HCT116 (cell line): ENCODE measurements around the gene C10orf53. TPM values are rescaled to one million over a fixed set of nuclear protein-coding genes. Genes with fewer than 3 reads are reported as not detected.

ENCODE experiments used
- ATAC-seq: fragments of 200-7000 bp; cut with Tn5 transposase; 2 replicates; pipeline ENCODE4 v1.9.1; 2020; ENCODE audit warnings: mild to moderate bottlenecking, moderate library complexity
- BruUV-seq: library from RNA; stranded (reverse); fragments of 400-500 nt; replicated peaks from 2 replicates; lab custom pipeline; 2021; lab: Mats Ljungman, UMichigan
- CTCF ChIA-PET: fragments of 300-600 bp; sonication (Branson Sonifier 250); formaldehyde crosslinking; loops from one replicate; lab custom pipeline; 2021; ENCODE audit warnings: antibody characterized with exemption; lab: Charles Lee
- POLR2A ChIA-PET: fragments of 300-600, 350-600 bp; sonication (Branson Sonifier 250); formaldehyde crosslinking; loops from one replicate; lab custom pipeline; 2021; ENCODE audit warnings: antibody characterized with exemption; lab: Charles Lee
- RAD21 ChIA-PET, 2 experiments: fragments of 300-600 bp; sonication (Branson Sonifier 250); formaldehyde crosslinking; loops; one replicate each; lab custom pipeline; 2023; ENCODE audit warnings: low total read pairs in 2 of 2; ENCODE audit not compliant: uncharacterized antibody in 2 of 2, unreplicated experiment in 2 of 2, low non-redundant PET in 1 of 2; lab: Charles Lee
- DNase-seq: peaks from one replicate; pipeline ENCODE4 v3.0.0-alpha.2; 2010; ENCODE audit warnings: low read depth, low spot score
- H2AFZ ChIP-seq: fragments of 200-600 bp; shearing (Covaris generic), sonication (generic); 2 replicates; pipeline ENCODE4 v1.6.1; 2017; ENCODE audit warnings: low read depth, mixed run types, mixed read lengths, antibody characterized with exemption, low read length; ENCODE audit not compliant: poor library complexity, severe bottlenecking
- H3K27ac ChIP-seq: 2 replicates; pipeline ENCODE4 v1.5.1; 2012; ENCODE audit warnings: low read depth, low read length
- H3K27me3 ChIP-seq: fragments of 200-600 bp; sonication (generic); 2 replicates; pipeline ENCODE4 v1.6.1; 2016; ENCODE audit warnings: mixed run types, low read length, mixed read lengths; ENCODE audit not compliant: insufficient read depth
- H3K36me3 ChIP-seq, 2 experiments: fragments of 200-500 bp in 1 of 2; fragments of 200-600 bp in 1 of 2; sonication (Bioruptor generic) in 1 of 2; sonication (generic) in 1 of 2; 2 replicates each; pipeline versions ENCODE4 v1.5.1 to v1.6.1; 2014 to 2016; ENCODE audit warnings: low read length in 2 of 2, inconsistent platforms in 1 of 2, mixed read lengths in 1 of 2, mixed run types in 1 of 2; ENCODE audit not compliant: insufficient read depth in 2 of 2, control insufficient read depth in 1 of 2
- H3K4me1 ChIP-seq, 2 experiments: fragments of 200-600 bp in 1 of 2; sonication (generic) in 1 of 2; 2 replicates each; pipeline versions ENCODE4 v1.5.1 to v1.6.1; 2012 to 2017; ENCODE audit warnings: low read length in 2 of 2, inconsistent platforms in 1 of 2, mild to moderate bottlenecking in 1 of 2, mixed read lengths in 1 of 2, mixed run types in 1 of 2, moderate library complexity in 1 of 2; ENCODE audit not compliant: insufficient read depth in 2 of 2, control insufficient read depth in 1 of 2
- H3K4me2 ChIP-seq: fragments of 200-600 bp; sonication (generic); 2 replicates; pipeline ENCODE4 v1.6.1; 2017; ENCODE audit warnings: mixed run types, low read length, mixed read lengths
- H3K4me3 ChIP-seq, 2 experiments: fragments of 200-600 bp in 1 of 2; sonication (generic) in 1 of 2; replicated peaks in 1 of 2; 2 replicates each; pipeline ENCODE4 v1.5.1; 2011 to 2016; ENCODE audit warnings: low read length in 2 of 2, control low read depth in 1 of 2, low read depth in 1 of 2, mild to moderate bottlenecking in 1 of 2, mixed read lengths in 1 of 2, mixed run types in 1 of 2
- H3K79me2 ChIP-seq: fragments of 200-600 bp; sonication (generic); 2 replicates; pipeline ENCODE4 v1.6.1; 2017; ENCODE audit warnings: mild to moderate bottlenecking, mixed run types, low read length, moderate library complexity, mixed read lengths; ENCODE audit not compliant: insufficient read depth
- H3K9ac ChIP-seq: fragments of 200-600 bp; sonication (generic); 2 replicates; pipeline ENCODE4 v1.6.1; 2016; ENCODE audit warnings: low read length, mixed read lengths
- H3K9me2 ChIP-seq: fragments of 200-600 bp; sonication (generic), shearing (Covaris generic); 2 replicates; pipeline ENCODE4 v1.6.1; 2017; ENCODE audit warnings: mixed run types, mild to moderate bottlenecking, moderate library complexity; ENCODE audit not compliant: insufficient read depth
- H3K9me3 ChIP-seq, 2 experiments: fragments of 200-500 bp in 1 of 2; fragments of 200-600 bp in 1 of 2; sonication (Bioruptor generic) in 1 of 2; sonication (generic) in 1 of 2; 2 replicates each; pipeline ENCODE4 v1.6.1; 2014 to 2017; ENCODE audit warnings: low read length in 2 of 2, mixed read lengths in 2 of 2, inconsistent platforms in 1 of 2, low read depth in 1 of 2, mild to moderate bottlenecking in 1 of 2, mixed run types in 1 of 2, moderate library complexity in 1 of 2; ENCODE audit not compliant: control insufficient read depth in 1 of 2, insufficient read depth in 1 of 2
- H4K20me1 ChIP-seq: fragments of 200-600 bp; sonication (generic), shearing (Covaris generic); 2 replicates; pipeline ENCODE4 v1.6.1; 2017; ENCODE audit warnings: mixed run types, mild to moderate bottlenecking, moderate library complexity; ENCODE audit not compliant: insufficient read depth
- CBX3 ChIP-seq: IDR thresholded peaks from 2 replicates; pipeline ENCODE4 v1.6.1; 2012; ENCODE audit warnings: low read depth
- ELF1 ChIP-seq: IDR thresholded peaks from 2 replicates; pipeline ENCODE4 v1.6.1; 2012; ENCODE audit warnings: low read depth, borderline replicate concordance
- EZH2phosphoT487 ChIP-seq: fragments of 200-600 bp; IDR thresholded peaks from 2 replicates; pipeline ENCODE4 v1.6.1; 2018; ENCODE audit warnings: antibody characterized with exemption, borderline replicate concordance
- SRF ChIP-seq: IDR thresholded peaks from 2 replicates; pipeline ENCODE4 v1.6.1; 2012; ENCODE audit warnings: low read depth
- TCF7L2 ChIP-seq: IDR thresholded peaks from 2 replicates; pipeline ENCODE4 v1.7.0; 2011; ENCODE audit warnings: borderline replicate concordance, inconsistent platforms; ENCODE audit not compliant: insufficient read depth, insufficient read length; ENCODE audit errors: extremely low read depth
- YY1 ChIP-seq: IDR thresholded peaks from 2 replicates; pipeline ENCODE4 v1.6.1; 2011; ENCODE audit warnings: low read length, low read depth, moderate library complexity, mild to moderate bottlenecking; ENCODE audit not compliant: insufficient replicate concordance; ENCODE audit errors: extremely low read depth
- ZFX ChIP-seq: fragments of 450-650 bp; IDR thresholded peaks from 2 replicates; pipeline ENCODE4 v1.6.1; 2017
- ZNF274 ChIP-seq: fragments of 200-500 bp; sonication (Bioruptor generic); IDR thresholded peaks from 2 replicates; pipeline ENCODE4 v1.6.1; 2014; ENCODE audit warnings: mild to moderate bottlenecking, low read depth, low read length, inconsistent platforms
- intact Hi-C: fragments of 100-400 bp; cut with micrococcal nuclease; formaldehyde crosslinking; loops from 2 replicates; pipeline ENCODE4 v1.10.0; 2022
- total RNA-seq: library from RNA; stranded (reverse); gene quantifications from one replicate; pipeline ENCODE4 v1.2.1, GENCODE V29; 2021; ENCODE audit not compliant: unreplicated experiment
- TF ChIP-seq, protein P1 (sequence below): IDR thresholded peaks from 2 replicates; pipeline ENCODE4 v1.6.1; 2011; ENCODE audit warnings: mild to moderate bottlenecking, low read length, moderate library complexity; ENCODE audit not compliant: insufficient replicate concordance; ENCODE audit errors: extremely low read depth
- TF ChIP-seq, protein P2 (sequence below): IDR thresholded peaks from 2 replicates; pipeline ENCODE4 v1.6.1; 2012; ENCODE audit warnings: low read depth

C10orf53 gene
- total RNA-seq, 1 experiment from 2014 or later, result not detected

DNA sequence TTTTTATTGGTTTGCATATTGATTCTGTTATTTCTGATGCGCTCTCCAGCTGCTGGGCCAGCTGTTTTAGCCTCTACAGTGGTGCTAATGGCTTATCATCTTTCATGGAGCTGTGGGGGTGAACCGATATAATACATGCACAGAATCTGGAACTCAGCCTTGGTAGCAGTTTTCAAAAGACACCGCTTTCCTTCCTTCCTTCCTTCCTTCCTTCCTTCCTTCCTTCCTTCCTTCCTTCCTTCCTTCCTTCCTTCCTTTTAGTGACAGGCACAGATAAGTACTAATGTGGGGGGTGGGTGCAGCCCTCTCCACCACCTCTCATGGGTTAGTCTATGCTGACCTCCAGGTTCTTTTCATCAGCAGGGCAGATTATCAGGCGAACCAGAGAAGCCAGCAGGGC, 31.9 kb upstream of the C10orf53 start:
- H3K9ac ChIP-seq, result no peak overlapping the region
- no peak overlapping the region for H2AFZ ChIP-seq
- H3K4me2 ChIP-seq, result no peak overlapping the region
- H3K4me3 ChIP-seq, result no peak overlapping the region
- ChIA-PET POLR2A (no interaction called here), CTCF (no interaction called here), RAD21 (no interaction called here)
- H3K27ac ChIP-seq, result no peak overlapping the region
- no peaks in the 10 kb centered on the region for H3K4me1 ChIP-seq
- BruUV-seq, result no TSS peak
- H3K79me2 ChIP-seq, result no peaks in the 10 kb centered on the region
- H3K9me2 ChIP-seq, result no peaks in the 10 kb centered on the region
- no peaks in the 10 kb centered on the region for H3K9me3 ChIP-seq
- TF ChIP-seq ZFX (no peak), SRF (no peak), YY1 (no peak), ELF1 (no peak), CBX3 (no peak), EZH2phosphoT487 (no peak), ZNF274 (no peak), TCF7L2 (no peak)
- TF ChIP-seq, protein P1, sequence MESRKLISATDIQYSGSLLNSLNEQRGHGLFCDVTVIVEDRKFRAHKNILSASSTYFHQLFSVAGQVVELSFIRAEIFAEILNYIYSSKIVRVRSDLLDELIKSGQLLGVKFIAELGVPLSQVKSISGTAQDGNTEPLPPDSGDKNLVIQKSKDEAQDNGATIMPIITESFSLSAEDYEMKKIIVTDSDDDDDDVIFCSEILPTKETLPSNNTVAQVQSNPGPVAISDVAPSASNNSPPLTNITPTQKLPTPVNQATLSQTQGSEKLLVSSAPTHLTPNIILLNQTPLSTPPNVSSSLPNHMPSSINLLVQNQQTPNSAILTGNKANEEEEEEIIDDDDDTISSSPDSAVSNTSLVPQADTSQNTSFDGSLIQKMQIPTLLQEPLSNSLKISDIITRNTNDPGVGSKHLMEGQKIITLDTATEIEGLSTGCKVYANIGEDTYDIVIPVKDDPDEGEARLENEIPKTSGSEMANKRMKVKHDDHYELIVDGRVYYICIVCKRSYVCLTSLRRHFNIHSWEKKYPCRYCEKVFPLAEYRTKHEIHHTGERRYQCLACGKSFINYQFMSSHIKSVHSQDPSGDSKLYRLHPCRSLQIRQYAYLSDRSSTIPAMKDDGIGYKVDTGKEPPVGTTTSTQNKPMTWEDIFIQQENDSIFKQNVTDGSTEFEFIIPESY, result no peak
- TF ChIP-seq, protein P2, sequence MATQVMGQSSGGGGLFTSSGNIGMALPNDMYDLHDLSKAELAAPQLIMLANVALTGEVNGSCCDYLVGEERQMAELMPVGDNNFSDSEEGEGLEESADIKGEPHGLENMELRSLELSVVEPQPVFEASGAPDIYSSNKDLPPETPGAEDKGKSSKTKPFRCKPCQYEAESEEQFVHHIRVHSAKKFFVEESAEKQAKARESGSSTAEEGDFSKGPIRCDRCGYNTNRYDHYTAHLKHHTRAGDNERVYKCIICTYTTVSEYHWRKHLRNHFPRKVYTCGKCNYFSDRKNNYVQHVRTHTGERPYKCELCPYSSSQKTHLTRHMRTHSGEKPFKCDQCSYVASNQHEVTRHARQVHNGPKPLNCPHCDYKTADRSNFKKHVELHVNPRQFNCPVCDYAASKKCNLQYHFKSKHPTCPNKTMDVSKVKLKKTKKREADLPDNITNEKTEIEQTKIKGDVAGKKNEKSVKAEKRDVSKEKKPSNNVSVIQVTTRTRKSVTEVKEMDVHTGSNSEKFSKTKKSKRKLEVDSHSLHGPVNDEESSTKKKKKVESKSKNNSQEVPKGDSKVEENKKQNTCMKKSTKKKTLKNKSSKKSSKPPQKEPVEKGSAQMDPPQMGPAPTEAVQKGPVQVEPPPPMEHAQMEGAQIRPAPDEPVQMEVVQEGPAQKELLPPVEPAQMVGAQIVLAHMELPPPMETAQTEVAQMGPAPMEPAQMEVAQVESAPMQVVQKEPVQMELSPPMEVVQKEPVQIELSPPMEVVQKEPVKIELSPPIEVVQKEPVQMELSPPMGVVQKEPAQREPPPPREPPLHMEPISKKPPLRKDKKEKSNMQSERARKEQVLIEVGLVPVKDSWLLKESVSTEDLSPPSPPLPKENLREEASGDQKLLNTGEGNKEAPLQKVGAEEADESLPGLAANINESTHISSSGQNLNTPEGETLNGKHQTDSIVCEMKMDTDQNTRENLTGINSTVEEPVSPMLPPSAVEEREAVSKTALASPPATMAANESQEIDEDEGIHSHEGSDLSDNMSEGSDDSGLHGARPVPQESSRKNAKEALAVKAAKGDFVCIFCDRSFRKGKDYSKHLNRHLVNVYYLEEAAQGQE, result no peak
- DNase-seq, result no peak
- H4K20me1 ChIP-seq, result no peaks in the 10 kb centered on the region
- ATAC-seq, result no peak
- intact Hi-C loops, result no loop called here
- no peaks in the 10 kb centered on the region for H3K36me3 ChIP-seq
- peaks cover 5% of the 10 kb centered on the region; the same call in 1 of the 2 replicates for H3K27me3 ChIP-seq
